Spleen (tissue), 11 donors: ENCODE measurements around the gene MAP3K14. TPM values are rescaled to one million over a fixed set of nuclear protein-coding genes. Genes with fewer than 3 reads are reported as not detected.
A peak's percentile ranks its signal among the peaks of the same experiment; 100 is the strongest.

Experiments
- DNase-seq: peaks from one replicate; pipeline ENCODE4 v3.0.0-alpha.2; 2020
- H3K27ac ChIP-seq, 8 donors: fragments of 200-600 bp; sonication (generic) in 7 of 8; 1 replicate in 4 of 8; 2 replicates in 4 of 8; pipeline versions ENCODE4 v1.5.0 to v1.8.0; 2016 to 2021; ENCODE audit warnings: inconsistent platforms in 4 of 8, mild to moderate bottlenecking in 4 of 8, moderate library complexity in 1 of 8
- H3K27me3 ChIP-seq, 7 donors: fragments of 200-600 bp; sonication (generic) in 6 of 7; replicated peaks in 1 of 7; 1 replicate in 4 of 7; 2 replicates in 3 of 7; pipeline versions ENCODE4 v1.5.0 to v1.8.0; 2016 to 2021; ENCODE audit warnings: inconsistent platforms in 3 of 7, mild to moderate bottlenecking in 1 of 7
- H3K36me3 ChIP-seq, 6 donors: fragments of 200-600 bp; sonication (generic) in 5 of 6; 1 replicate in 4 of 6; 2 replicates in 2 of 6; pipeline versions ENCODE4 v1.5.0 to v1.8.0; 2016 to 2021; ENCODE audit warnings: inconsistent platforms in 2 of 6
- H3K4me1 ChIP-seq, 6 donors: fragments of 200-600 bp; sonication (generic) in 5 of 6; 1 replicate in 3 of 6; 2 replicates in 3 of 6; pipeline versions ENCODE4 v1.5.0 to v1.8.0; 2016 to 2021; ENCODE audit warnings: inconsistent platforms in 3 of 6
- H3K4me3 ChIP-seq, 8 donors: fragments of 200-600 bp; sonication (generic) in 7 of 8; 1 replicate in 4 of 8; 2 replicates in 4 of 8; pipeline versions ENCODE4 v1.5.0 to v1.8.0; 2016 to 2021; ENCODE audit warnings: inconsistent platforms in 4 of 8, mild to moderate bottlenecking in 4 of 8, moderate library complexity in 2 of 8
- H3K9me3 ChIP-seq, 8 donors: fragments of 200-600 bp; sonication (generic) in 7 of 8; 1 replicate in 4 of 8; 2 replicates in 4 of 8; pipeline versions ENCODE4 v1.5.0 to v1.8.0; 2016 to 2021; ENCODE audit warnings: inconsistent platforms in 4 of 8
- CTCF ChIP-seq, 11 experiments: fragments of 200-600 bp in 7 of 11; fragments of 450-650 bp in 4 of 11; sonication (generic) in 4 of 11; IDR thresholded peaks in 8 of 11; conservative IDR thresholded peaks in 3 of 11; 1 replicate in 7 of 11; 2 replicates in 4 of 11; pipeline versions ENCODE4 v1.4.0 to v1.8.0; 2016 to 2021; ENCODE audit warnings: antibody characterized with exemption in 11 of 11, inconsistent platforms in 4 of 11, mild to moderate bottlenecking in 1 of 11
- POLR2A ChIP-seq, 3 donors: fragments of 450-650 bp; IDR thresholded peaks; one replicate each; pipeline ENCODE4 v1.5.1; 2017; ENCODE audit warnings: antibody characterized with exemption in 3 of 3, mild to moderate bottlenecking in 1 of 3
- POLR2AphosphoS5 ChIP-seq, 3 donors: sonication (generic); formaldehyde crosslinking; IDR thresholded peaks; one replicate each; pipeline ENCODE4 v1.5.1; 2017; ENCODE audit warnings: antibody characterized with exemption in 3 of 3
- WGBS, 5 donors: extraction: QIAGEN DNeasy Blood & Tissue Kit in 3 of 5; methylation state at CpG; one replicate each; pipeline versions ENCODE4 v1.1.5 to v1.1.7; 2013 to 2018; 5-methylcytosine and 5-hydroxymethylcytosine counted together
- intact Hi-C: fragments of 100-400 bp; cut with DNase I; formaldehyde crosslinking; loops from one replicate; pipeline ENCODE4 v1.15.0; 2023; ENCODE audit warnings: low total_unique reads
- polyA plus RNA-seq, 3 donors: library from polyadenylated mRNA; stranded (reverse); fragments of 200-250 nt; gene quantifications; one replicate each; pipeline ENCODE4 v1.2.1, GENCODE V29; 2013
- total RNA-seq, 7 donors: library from RNA; depleted of rRNA in 3 of 7; stranded (reverse); fragments of >200 nt in 3 of 7; fragmentation: NEBNext Ultra II Directional in 4 of 7; extraction: Animal tissue kit (Norgen Biotek cat#: 25700) in 4 of 7; gene quantifications; one replicate each; pipeline versions ENCODE4 v1.1.0 to v1.2.1, GENCODE V29; 2016 to 2021
- donor health status: healthy with polysubstance abuse.
- donor health status: DM: no; HTN: no; CAD: no; lungs with moderate emphysema.
- donor health status: DM: no; HTN: no; CAD: no.
- donor health status: Bipolar disorder and iron deficiency.
- donor health status: healthy.
- donor health status: DM: no; HTN: no; CAD: no.
- donor health status: DM: yes; HTN: yes; CAD: no.

The MAP3K14 gene
- total and polyA plus RNA-seq, 10 donors = 17.3 to 36.3 (median 28.0) TPM

- peaks cover 42 to 65% (median 56%) of the 10 kb centered on the region in 6 donors for H3K4me1 ChIP-seq
- intact Hi-C loops = no loop called here
These were observed 26.5 kb downstream of the MAP3K14 start for GRCh38 chr17:45290269-45290765.

GRCh38 chr17:45289301-45290268 lies 27.2 kb downstream of the MAP3K14 start:
- Histone ChIP-seq H3K27me3 (no peaks in the 10 kb centered on the region), H3K4me1 (peaks cover 34 to 58% (median 48%) of the 10 kb centered on the region in 6 donors), H3K36me3 (peaks cover 0 to 67% (median 57%) of the 10 kb centered on the region in 6 donors), H3K27ac (peak overlapping the region in 3 of 8 donors; percentile 18 to 72 (median 31)), H3K4me3 (no peak overlapping the region), H3K9me3 (no peaks in the 10 kb centered on the region)
- 72 to 85% (median 78%) methylated on average over 15 of the region's 15 CpGs for WGBS, 5 donors
- DNase-seq = no peak
- intact Hi-C loops = no loop called here
- no peak for TF ChIP-seq CTCF (IDR thresholded peaks at IDR 0.05 in 8 of 11, conservative IDR thresholded peaks at IDR 0.05 in 3 of 11)
- TF ChIP-seq POLR2AphosphoS5 (IDR thresholded peaks at IDR 0.05) = peak in 1 of 3 donors; percentile 30

More at GRCh38 chr17:45290269-45290765, 26.5 kb downstream of the MAP3K14 start:
- Histone ChIP-seq H3K4me3 (no peak overlapping the region), H3K9me3 (no peaks in the 10 kb centered on the region), H3K27me3 (no peaks in the 10 kb centered on the region), H3K36me3 (peaks cover 0 to 59% (median 50%) of the 10 kb centered on the region in 6 donors), H3K27ac (peak overlapping the region in 3 of 8 donors; percentile 66 to 80 (median 72))
- no peak for DNase-seq
- TF ChIP-seq POLR2A (IDR thresholded peaks at IDR 0.05) = no peak
- TF ChIP-seq POLR2AphosphoS5 (IDR thresholded peaks at IDR 0.05) = no peak
- TF ChIP-seq CTCF (IDR thresholded peaks at IDR 0.05 in 8 of 11, conservative IDR thresholded peaks at IDR 0.05 in 3 of 11) = no peak
- 81 to 92% (median 90%) methylated on average over 8 to 11 of the region's 11 CpGs for WGBS, 5 donors

GRCh38 chr17:45288825-45289224 lies 28.0 kb downstream of the MAP3K14 start:
- 86 to 97% (median 95%) methylated on average over 10 of the region's 10 CpGs for WGBS, 5 donors

More at GRCh38 chr17:45288825-45289224, 28.0 kb downstream of the MAP3K14 start:
- no peak for DNase-seq
- peaks cover 28 to 50% (median 41%) of the 10 kb centered on the region in 6 donors for H3K4me1 ChIP-seq
- no peaks in the 10 kb centered on the region for H3K9me3 ChIP-seq
- no peak overlapping the region for H3K27ac ChIP-seq
- H3K36me3 ChIP-seq = peaks cover 0 to 74% (median 65%) of the 10 kb centered on the region in 6 donors
- intact Hi-C loops = no loop called here
- no peak overlapping the region for H3K4me3 ChIP-seq
- no peaks in the 10 kb centered on the region for H3K27me3 ChIP-seq
- no peak for TF ChIP-seq CTCF (IDR thresholded peaks at IDR 0.05 in 8 of 11, conservative IDR thresholded peaks at IDR 0.05 in 3 of 11)
